Cardiac fibroblast (primary cell): ENCODE results near the gene DNTT.
A peak's percentile ranks its signal among the peaks of the same experiment; 100 is the strongest.

Experiments used
- DNase-seq, 2 donors: peaks; one replicate each; pipeline versions ENCODE4 v3.0.0 to v3.0.0-alpha.2; 2010; ENCODE audit warnings: low read depth in 2 of 2
- H3K4me3 ChIP-seq, 2 donors: replicated peaks in 1 of 2; 1 replicate in 1 of 2; 2 replicates in 1 of 2; pipeline ENCODE4 v1.5.1; 2011; ENCODE audit warnings: low read depth in 2 of 2, low read length in 2 of 2, mild to moderate bottlenecking in 2 of 2, moderate library complexity in 1 of 2
- TF ChIP-seq, protein P1 (sequence below): IDR thresholded peaks from one replicate; pipeline ENCODE4 v1.5.1; 2011; ENCODE audit warnings: low read depth, mild to moderate bottlenecking, low read length, inconsistent platforms

DNTT gene

DNA sequence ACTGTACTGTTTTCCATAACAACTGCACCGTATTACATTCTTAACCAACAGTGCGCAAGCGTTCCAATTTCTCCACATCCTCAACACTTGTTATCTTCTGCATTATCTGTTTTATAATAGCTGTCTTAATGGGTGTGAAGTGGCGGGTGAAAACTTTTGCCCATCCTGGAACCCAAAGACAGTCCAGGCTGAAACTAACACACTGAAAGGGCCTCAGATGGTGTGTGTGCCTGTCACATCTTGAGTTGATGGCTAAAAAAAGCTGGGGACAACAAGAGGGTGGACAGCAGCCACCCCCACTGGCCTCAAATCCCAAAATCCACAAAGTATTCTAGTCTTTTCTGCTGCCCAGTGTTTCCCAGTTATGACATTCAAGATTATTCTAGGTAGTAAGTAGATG is 35.1 kb downstream of the DNTT start:
- TF ChIP-seq, protein P1, sequence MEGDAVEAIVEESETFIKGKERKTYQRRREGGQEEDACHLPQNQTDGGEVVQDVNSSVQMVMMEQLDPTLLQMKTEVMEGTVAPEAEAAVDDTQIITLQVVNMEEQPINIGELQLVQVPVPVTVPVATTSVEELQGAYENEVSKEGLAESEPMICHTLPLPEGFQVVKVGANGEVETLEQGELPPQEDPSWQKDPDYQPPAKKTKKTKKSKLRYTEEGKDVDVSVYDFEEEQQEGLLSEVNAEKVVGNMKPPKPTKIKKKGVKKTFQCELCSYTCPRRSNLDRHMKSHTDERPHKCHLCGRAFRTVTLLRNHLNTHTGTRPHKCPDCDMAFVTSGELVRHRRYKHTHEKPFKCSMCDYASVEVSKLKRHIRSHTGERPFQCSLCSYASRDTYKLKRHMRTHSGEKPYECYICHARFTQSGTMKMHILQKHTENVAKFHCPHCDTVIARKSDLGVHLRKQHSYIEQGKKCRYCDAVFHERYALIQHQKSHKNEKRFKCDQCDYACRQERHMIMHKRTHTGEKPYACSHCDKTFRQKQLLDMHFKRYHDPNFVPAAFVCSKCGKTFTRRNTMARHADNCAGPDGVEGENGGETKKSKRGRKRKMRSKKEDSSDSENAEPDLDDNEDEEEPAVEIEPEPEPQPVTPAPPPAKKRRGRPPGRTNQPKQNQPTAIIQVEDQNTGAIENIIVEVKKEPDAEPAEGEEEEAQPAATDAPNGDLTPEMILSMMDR = no peak
- DNase-seq = no peak
- no peak overlapping the region for H3K4me3 ChIP-seq

DNA sequence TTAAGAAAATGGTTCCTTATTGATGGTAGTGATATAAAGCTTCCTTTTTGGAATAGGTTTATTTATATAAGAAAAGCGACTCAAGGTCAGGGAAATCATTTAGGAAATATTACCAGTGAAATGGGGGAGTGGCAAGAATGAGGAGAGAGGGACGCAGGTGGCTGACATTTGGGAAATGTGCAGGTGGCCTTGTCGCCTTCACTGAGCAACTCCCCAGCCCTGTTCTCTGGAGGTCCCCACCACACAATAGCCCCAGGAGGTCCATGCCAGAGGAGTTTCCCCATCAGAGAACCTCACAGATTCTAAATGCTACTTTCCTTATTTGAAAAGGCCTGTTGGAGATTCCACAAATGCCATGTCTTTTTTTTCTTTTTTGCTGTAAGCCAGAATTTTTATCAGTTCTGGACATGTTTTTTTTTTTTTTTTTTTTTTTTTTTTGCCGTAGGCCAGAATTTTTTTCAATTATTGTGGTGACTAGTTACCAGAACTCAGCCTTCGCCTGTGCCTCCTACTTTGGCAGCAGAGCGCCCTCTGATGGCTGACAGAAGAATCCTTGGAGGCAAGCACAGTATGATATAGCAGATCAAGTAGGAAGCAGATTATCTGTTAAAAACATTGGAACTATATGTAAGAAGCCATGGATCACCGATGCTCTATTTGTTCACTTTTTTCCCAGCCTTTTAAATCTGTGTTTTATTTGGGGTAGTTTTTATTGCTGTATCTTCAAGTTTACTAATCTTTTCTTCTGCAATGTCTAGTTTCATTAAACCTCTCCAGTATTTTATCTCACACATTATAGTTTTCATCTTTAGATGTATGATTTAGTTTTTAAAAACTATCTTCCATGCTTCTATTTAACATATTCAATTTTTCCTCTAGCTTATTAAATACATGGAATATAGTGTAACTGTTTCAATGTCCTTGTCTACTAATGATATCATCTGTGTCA is 36.0 kb downstream of the DNTT start:
- TF ChIP-seq, protein P1 = peak; percentile 78
- peak; percentile 66 to 76 for DNase-seq
- no peak overlapping the region for H3K4me3 ChIP-seq

DNA sequence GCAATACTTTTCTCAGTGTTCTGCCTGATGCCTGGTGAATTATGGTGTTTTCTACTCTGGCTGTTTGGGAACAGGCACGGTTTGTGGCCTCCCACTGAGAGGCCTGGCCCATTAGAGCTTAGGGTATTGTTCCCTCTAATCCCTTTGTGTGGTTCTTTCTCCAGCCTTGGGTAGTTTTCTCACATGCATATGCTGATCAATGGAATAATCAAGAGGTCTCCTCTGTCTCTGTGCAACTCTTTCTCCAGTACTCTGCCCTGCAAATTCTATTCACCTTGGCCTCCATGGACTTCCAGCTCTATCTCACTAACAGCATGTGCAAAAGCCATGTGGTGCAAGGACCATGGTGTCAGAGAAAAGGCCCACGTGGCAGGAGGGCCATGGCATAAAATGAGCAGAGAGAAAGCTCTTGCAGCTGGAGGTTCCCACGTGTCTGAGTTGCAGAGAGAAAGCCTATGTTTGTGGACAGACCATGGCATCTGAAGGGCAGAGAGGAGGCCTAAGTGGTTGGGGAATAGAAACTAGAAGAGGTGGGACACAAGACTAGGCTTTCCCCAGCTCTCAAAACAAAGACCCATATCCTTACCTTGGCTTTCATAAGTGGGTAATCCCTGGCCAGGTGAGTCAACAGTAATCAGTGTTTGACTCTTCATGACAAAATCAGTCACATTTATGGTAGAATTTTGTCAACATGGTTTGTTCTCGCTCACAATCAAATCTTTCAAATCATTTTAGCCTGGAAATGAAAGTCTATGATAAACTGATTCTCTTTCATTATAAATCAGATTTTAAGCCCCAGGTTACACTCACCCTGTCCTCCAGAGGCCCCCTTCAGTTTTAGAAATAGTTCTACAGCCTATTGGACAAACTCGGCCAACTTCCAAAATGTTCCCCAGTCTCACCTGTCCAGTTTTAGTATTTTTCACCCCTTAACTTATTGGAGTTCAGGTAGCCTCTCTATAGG is 37.3 kb downstream of the DNTT start:
- no peak overlapping the region for H3K4me3 ChIP-seq
- no peak for DNase-seq
- TF ChIP-seq, protein P1 = no peak

DNA sequence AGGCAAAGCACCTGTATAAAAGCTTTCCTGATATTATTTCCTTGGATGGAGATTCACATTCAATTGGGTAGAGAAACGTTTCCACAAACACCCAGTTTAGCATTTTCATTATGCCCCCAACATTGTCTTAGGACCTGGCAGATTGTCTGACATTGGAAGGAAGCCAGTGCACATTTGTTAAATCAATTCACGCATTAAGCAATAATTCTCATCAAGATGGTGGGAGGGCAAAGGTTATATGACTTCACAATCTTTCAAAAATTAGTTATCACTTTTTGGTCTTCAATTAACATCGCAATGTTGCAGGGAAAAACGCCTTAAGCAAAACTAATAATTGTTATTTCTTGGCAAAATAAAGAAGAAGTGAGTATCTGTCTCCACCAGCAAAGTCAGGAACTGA is 38.2 kb downstream of the DNTT start:
- no peak overlapping the region for H3K4me3 ChIP-seq
- DNase-seq = no peak
- TF ChIP-seq, protein P1 = no peak

DNA sequence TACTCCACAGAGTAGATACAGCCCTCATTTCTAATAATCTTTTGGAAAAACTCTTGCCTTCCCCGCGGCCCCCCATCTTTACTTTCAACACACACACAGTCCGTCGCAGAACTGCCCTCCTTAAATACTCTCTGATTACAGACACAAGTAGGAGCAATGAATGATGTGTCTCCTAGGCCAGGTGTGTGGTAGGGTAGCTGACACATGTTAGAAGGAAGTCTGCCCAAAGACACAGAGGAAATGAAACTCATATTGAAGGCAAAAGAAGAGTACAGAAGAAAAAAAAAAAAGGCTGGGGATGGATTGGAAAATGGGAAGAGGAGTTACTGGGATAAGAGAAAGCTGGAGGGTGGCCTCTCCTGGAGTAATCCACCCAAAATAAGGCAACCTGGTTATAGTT is 39.9 kb downstream of the DNTT start:
- TF ChIP-seq, protein P1 = no peak

DNA sequence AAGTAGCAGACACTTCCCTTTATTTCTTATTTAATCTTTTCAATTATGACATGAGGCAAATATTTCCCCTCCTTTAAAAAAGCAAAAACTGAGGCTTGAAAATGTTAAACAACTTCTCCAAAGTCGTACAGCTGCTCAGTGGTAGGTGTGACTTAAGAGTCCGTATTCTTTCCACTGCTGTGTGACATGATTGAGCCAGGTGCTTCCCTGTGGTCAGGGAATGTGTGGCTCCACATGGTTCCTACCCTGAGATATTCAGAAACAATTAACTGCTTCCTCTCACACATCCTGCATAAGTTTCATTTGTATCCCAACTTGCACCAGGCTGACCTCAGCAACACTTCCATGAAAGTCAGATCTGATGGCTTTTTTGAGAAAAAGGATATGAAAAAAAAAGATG is 41.0 kb downstream of the DNTT start:
- H3K4me3 ChIP-seq = no peak overlapping the region
- DNase-seq = no peak
- TF ChIP-seq, protein P1 = no peak

More for the DNA sequence above, 39.9 kb downstream of the DNTT start:
- H3K4me3 ChIP-seq = no peak overlapping the region
- DNase-seq = no peak
